ENCODE results near the gene GPAT2.
"Not testable (repeated sequence)": the region's sequence is repeated elsewhere in the genome, so short reads cannot be mapped to it uniquely, and the experiment has no call there.

Gene GPAT2

GRCh38 chr2:96034792-96035191 is at the start of gene GPAT2:
Gene GPAT2 (minus strand): TSS chr2:96034916. CDS start chr2:96032359, 2,557 bp downstream.
- DNase-seq (ENCODE audit: low spot score): not testable (repeated sequence)

- DNase-seq (ENCODE audit: low spot score): no peak
These were observed 49.5 kb upstream of the GPAT2 start for GRCh38 chr2:96083989-96084857.

GRCh38 chr2:96083064-96083939 is 48.6 kb upstream of the GPAT2 start:
- DNase-seq (ENCODE audit: low spot score): no peak

GRCh38 chr2:96082211-96083063 is 47.7 kb upstream of the GPAT2 start:
- DNase-seq (ENCODE audit: low spot score): no peak

GRCh38 chr2:96081042-96081441 is 46.3 kb upstream of the GPAT2 start:
- DNase-seq (ENCODE audit: low spot score): no peak

- no peak for DNase-seq (ENCODE audit: low spot score)
These were observed 40.6 kb upstream of the GPAT2 start for GRCh38 chr2:96075199-96075771.

GRCh38 chr2:96074156-96074555 is 39.4 kb upstream of the GPAT2 start:
- no peak for DNase-seq (ENCODE audit: low spot score)

- no peak for DNase-seq (ENCODE audit: low spot score)
These were observed 38.6 kb upstream of the GPAT2 start for GRCh38 chr2:96073170-96073775.

GRCh38 chr2:96072746-96073145 is 38.0 kb upstream of the GPAT2 start:
- DNase-seq (ENCODE audit: low spot score): no peak

- not testable (repeated sequence) for DNase-seq (ENCODE audit: low spot score)
These were observed 37.3 kb upstream of the GPAT2 start for GRCh38 chr2:96071977-96072491.

- not testable (repeated sequence) for DNase-seq (ENCODE audit: low spot score)
These were observed 36.6 kb upstream of the GPAT2 start for GRCh38 chr2:96071087-96071976.

- not testable (repeated sequence) for DNase-seq (ENCODE audit: low spot score)
These were observed 35.6 kb upstream of the GPAT2 start for GRCh38 chr2:96070351-96070750.

GRCh38 chr2:96069878-96070277 is 35.2 kb upstream of the GPAT2 start:
- DNase-seq (ENCODE audit: low spot score): not testable (repeated sequence)

- DNase-seq (ENCODE audit: low spot score): not testable (repeated sequence)
These were observed 33.3 kb upstream of the GPAT2 start for GRCh38 chr2:96067902-96068581.

- not testable (repeated sequence) for DNase-seq (ENCODE audit: low spot score)
These were observed 32.5 kb upstream of the GPAT2 start for GRCh38 chr2:96067098-96067660.

GRCh38 chr2:96066511-96066910 is 31.8 kb upstream of the GPAT2 start:
- DNase-seq (ENCODE audit: low spot score): not testable (repeated sequence)

- not testable (repeated sequence) for DNase-seq (ENCODE audit: low spot score)
These were observed 31.2 kb upstream of the GPAT2 start for GRCh38 chr2:96065954-96066353.

GRCh38 chr2:96065381-96065930 is 30.7 kb upstream of the GPAT2 start:
- no peak for DNase-seq (ENCODE audit: low spot score)

Data from SW480 (cell line).